T-helper 2 cell treated with Interferon-gamma antibody and Interleukin-4, amounts not matched to agents 100 ng/mL and 5 ng/mL, for 36 hours (primary cell): ENCODE results near the gene CNST. TPM values are rescaled to one million over a fixed set of nuclear protein-coding genes. Genes with fewer than 3 reads are reported as not detected.

Experiments used
- intact Hi-C: fragments of 100-400 bp; cut with micrococcal nuclease; formaldehyde crosslinking; loops from one replicate; pipeline ENCODE4 v1.15.1; 2023
- total RNA-seq: library from RNA; stranded (reverse); gene quantifications from 2 replicates; pipeline ENCODE4 v1.2.3, GENCODE V29; 2022

CNST gene, protein sequence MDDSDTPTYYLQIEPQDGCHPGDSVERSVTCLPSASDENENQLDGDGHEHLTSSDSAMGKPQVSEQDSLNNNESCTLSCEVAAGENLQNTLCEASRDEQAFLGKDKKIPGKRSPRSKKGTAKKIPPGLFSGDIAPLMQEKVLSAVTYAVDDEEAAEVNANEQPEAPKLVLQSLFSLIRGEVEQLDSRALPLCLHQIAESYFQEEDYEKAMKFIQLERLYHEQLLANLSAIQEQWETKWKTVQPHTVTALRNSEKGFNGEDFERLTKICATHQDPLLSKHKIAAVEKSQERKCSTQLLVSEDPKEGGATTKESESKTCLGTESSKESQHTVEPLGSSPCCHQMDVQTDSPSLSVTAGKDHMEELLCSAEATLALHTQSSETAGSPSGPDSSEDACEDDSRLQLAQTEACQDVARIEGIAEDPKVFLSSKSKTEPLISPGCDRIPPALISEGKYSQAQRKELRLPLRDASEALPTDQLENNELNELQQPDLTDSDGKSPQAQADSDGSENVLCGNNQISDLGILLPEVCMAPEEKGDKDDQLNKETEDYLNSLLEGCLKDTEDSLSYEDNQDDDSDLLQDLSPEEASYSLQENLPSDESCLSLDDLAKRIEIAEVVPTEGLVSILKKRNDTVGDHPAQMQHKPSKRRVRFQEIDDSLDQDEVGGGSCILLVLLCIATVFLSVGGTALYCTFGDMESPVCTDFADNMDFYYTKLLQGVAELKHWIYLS
- total RNA-seq = 27.2 and 28.7 TPM in 2 replicates

DNA sequence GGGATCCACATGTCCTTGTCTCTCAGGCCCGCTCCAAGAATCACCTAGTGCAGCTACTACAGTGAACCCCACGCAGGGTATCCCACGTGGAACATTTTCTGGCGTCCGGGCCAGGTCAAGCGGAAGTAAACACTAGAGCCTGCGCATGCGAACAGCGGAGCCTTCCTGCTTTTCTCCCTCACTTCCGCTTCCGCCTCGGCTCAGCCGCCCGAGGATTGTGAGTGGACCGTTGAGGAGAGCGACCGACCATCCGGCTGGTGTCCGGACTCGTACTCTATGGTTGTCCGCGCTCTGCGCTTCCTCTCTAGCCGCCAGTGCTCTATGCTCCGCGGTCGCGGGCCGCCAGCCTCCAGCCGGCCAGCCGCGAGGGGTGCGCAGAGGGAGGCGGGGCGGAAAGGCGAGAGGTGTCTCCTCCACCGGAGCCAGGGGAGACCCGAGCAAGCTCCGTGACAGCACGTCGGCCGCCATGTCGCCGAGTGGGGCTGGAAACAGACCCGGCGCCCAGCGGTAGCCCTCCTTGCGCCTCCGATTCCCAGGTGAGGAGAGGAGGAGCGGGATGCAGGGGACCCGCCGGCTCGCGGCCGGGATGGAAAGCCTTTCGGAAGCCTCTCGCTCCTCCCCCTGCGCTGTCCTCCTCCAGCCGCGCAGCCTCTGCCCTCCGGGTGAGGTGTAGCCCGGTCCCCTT lies at the start of gene CNST, which contains the start of gene TFB2M:
Gene CNST (plus strand): TSS at position 329 of the 685 bp plus-strand sequence. CDS start 25,107 bp downstream, outside the sequence.
Gene TFB2M (minus strand): TSS at position 134 of the 685 bp plus-strand sequence. CDS start 123 bp downstream, at position 11.
- intact Hi-C loops = loop anchor here (1.0 to 10.0 kb wide), 10 partner anchors 29 to 1729 kb away; partner anchors contain the start of genes COX20, HNRNPU, KIF26B and SCCPDH

DNA sequence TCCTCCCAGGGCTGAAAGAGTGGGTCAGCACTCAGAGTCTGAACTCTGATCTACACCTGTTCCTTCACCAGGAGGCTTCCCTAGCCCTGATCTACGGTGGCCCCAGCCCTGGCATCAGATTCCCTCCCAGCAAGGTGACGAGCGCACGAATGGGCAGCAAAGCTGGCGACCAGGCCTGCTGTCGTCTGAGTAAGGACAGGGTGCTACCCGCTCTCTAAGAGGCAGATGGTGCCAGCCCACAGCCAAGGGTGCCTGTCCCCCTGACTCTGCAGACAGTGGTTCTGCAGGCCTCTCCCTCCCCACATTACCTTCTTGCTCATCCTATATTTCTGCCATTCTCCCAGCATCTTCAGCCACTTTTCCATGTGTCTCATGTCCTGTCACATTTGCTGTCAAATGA lies 48.9 kb upstream of the CNST start:
- intact Hi-C loops = no loop called here

DNA sequence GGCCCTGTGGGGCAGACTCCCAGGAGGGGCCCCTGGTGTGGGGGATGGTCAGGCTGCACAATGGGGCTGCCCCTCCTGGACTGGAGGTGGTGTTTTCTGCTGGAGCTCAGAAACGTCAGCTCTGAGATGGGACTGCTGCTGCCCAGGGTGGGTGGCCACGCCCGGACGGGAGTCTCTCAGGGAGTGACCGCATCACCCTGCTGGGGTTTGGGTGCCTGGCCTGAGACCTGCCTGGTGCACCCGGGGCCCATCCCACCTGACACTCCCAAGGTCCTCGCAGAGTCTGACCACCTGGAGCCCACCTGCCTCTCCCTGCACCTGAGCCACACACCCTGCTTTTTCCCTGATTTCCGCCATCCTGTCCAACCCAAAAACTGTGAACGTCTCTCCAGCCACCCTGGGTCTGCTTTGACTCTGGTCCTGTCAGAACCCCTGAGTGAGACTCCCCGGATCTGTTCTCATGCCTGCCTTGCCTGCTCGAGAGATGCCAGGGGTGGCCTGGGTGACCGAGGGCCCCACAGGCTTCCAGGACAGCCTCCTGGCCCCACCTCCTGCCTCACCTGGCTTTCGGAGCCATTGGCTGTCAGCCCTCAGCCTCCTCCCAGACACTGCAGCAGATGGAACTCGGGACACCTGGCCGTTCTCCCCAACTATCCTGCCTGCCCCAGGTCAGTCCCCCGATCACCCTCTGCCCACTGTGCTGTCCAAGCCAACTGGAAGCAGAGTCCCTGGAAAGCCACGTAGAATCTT lies 47.6 kb upstream of the CNST start:
- intact Hi-C loops = no loop called here

DNA sequence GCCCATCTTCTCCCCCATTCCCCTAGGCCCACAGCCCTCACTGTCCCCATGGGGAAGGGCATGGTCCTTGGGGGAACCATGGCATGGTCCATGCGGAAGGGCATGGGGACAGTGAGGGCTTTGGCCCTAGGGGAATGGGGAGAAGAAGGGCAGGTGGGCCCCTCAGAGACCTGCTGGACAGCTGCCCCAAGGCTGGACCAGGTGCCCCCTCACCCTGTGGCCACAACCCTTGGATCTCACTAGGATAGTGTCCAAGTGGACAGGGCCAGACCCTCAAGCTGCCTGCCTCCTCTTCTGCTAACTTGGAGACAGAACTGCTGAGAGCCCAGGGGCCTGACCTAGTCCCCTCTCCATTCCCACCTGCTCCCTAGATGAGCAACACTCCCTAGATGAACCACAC lies 46.7 kb upstream of the CNST start:
- intact Hi-C loops = no loop called here

DNA sequence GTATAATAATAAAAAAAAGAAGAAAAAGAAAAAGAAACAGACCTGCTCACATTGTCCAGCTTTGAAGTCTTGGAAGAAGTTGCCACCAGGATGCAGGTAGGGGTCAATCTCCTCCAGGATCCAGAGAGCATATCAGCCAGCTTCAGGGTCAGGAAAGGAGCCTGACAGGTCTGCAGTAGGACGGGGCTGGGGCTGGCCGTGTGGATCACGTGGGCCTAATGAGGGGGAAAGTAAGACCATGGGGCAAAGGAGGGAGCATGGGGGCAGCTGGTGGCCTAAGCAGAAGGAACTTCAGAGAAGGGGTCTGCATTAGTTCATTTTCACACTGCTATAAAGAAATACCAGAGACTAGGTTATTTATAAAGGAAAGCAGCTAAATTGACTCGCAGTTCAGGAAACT lies 39.9 kb upstream of the CNST start:
- intact Hi-C loops = no loop called here

DNA sequence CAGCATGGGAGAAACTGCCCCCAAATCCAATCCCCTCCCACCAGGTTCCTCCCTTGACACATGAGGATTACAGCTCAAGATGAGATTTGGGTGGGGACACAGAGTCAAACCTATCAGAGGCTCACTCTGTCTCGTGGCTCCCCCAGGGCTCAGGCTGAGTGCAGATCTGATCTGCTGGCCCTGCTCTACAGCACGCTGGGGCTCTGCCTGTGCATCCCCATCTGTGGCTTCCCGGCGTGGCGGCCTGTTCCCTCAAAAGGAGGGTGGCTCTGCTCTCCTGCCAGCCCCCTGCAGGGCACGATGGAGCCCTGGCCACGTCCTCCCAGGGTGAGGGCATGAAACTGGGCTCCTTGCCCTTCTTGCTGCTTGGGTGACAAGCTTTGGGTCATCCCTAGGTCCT lies 39.3 kb upstream of the CNST start:
- intact Hi-C loops = no loop called here

DNA sequence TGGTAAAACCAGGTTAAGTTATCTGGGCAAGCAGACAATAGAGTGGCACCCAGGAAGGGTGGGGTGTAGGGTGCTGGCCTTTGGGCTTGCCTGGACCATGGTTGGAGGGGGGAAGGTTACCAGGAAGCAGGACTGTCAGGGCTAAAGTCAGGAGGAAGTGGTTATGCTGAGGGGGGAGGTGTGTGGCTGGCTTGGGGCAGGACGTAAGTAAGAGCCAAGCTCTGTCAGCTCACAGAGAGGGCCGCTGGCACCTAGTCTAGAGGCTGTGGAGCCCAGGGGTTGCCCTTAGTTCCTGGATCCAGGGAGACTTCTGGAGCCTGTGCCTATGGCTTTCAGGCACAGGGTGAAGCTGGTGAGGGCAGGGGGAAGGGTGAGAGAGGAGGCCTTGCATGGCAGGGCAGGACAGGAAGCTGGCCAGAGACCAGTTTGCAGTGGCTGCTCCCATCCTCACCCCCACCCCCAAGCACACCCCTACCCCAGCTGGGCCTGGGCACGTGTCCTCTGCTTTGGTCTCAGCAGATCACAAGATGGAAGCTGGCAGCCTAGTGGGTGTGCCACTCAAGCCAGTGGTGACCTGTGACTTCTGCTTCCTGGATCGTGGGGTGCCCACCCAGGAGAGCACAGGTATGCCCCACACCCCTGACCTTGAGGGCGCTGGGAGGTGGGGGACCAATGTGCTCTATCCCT lies 38.7 kb upstream of the CNST start:
- intact Hi-C loops = no loop called here

DNA sequence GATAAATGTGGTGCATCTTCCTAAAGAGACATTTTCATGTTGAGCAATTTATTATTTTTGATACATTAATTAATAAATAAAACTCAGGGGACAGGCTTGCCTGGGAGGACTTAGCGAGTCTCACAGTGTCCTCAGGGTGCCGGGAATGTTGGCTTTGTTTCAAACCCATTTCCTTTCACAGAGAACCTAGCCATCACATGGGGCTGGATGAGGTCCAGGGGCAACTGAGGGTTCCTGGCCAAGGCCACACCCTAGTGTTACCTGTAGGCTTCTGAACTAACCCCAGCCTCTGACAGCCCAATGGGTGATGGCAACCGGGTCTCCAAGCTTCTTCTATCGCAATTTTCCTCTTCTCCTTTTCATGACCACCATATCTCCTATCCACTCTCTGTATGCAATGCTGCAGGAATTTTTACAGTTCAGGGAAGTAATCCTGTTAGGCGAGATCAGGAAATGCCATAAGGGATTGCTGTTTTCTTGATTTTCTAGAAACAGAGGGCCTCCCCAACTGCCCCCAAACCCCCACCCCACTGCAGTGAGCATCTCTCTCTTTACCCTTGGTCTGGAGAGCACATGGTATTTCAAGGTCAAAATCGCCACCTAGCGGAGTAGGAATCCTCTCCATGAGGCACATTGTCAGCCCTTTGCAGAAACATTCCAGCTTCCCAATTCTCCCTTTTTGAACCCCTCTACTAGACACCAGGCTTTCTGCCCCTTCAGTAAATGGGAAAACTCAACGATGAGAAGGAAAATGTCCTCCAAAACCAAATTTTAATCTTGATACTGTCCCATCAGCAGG lies 37.1 kb upstream of the CNST start:
- intact Hi-C loops = no loop called here

DNA sequence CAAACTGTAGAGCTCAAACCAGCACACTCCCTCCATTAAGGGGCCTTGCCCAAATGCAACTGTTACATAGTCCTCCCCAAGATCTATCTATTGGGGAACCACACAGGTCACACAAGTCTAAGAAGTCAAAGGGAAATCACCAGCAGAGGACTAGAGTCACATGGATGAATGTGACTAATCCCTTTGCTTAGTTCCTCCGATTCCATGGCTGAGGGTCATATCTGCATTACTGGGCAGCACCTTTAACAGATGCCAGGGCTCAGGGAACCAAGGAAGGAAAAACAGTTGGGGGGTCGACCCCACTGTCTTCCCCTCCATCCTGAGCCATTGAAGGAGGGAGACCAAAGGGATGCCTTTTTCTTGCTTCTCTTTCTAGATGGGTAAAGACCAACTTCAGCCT lies 35.8 kb upstream of the CNST start:
- intact Hi-C loops = no loop called here

DNA sequence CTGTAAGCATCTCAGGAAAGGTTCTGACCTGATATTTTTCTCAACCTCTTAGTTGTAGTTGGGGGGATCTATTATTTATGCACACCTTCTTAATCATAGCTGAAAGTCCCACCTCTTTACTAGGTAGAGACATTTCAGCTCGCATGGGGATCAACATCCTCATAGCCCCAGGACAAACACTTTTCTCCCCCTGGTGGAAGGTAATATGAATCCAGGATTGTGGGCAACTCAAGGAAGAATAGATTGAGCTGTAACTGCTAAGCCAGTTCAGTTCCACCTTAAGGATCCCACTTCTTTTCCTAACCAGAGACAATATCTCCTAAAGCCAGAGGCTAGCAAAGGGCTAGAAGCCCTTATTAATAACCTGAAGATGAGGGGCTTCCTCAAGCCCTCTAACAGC lies 33.7 kb upstream of the CNST start:
- intact Hi-C loops = no loop called here

DNA sequence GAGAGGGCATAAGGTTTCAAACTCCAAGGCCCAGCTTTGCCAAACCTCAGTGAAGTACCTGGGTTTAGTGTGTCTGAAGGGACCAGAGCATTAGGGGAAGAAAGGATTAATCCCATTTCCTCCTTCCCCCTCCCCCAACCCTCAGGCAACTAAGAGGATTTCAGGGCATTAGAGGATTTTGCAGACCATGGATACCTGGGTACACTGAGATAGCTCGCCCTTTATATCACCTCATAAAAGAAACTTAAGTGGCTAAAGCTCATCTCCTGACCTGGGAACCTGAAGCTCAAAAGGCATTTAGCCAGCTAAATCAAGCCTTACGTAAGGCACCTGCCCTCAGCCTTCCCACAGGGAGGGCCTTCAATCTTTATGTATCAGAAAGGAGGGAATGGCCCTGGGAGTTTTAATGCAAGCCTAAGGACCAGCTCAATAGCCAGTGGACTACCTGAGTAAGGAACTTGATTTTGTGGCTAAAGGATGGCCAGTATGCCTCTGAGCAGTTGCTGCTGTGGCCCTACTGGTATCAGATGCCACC lies 32.8 kb upstream of the CNST start:
- intact Hi-C loops = no loop called here

DNA sequence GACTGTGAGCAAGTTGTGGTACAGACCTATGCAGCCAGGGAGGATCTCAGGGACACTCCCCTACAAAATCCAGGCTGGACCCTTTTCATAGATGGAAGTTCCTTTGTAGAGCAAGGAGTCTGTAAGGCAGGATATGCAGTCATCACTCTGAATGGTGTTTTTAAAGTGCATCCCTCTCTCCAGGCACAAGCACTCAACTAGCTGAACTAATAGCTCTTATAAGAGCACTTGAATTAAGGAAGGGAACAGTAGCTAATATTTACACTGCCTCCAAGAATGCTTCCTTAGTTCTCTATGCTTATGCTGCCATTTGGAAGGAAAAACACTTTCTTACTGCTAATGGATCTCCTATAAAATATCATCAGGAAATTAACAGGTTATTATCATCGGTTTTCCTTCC lies 32.1 kb upstream of the CNST start:
- intact Hi-C loops = no loop called here

DNA sequence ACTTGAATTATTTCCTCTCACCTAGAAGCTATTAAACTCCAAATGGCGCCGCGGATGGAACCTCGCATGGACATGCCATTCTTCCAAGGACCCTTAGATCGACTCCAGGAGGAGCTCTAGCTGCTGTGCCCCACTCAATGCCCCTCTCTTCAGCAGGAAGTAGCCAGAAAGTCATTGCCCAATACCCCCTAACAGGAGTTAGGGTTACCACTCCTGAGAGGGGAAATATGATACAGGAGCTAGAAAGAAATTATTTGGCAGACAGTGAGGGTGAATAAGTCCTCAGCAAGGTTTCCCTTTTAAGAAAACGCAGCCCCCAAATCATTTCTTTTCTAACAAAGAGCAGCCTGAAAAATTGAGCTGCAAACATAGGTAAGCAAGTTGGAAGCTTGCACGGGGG lies 28.8 kb upstream of the CNST start:
- intact Hi-C loops = no loop called here

DNA sequence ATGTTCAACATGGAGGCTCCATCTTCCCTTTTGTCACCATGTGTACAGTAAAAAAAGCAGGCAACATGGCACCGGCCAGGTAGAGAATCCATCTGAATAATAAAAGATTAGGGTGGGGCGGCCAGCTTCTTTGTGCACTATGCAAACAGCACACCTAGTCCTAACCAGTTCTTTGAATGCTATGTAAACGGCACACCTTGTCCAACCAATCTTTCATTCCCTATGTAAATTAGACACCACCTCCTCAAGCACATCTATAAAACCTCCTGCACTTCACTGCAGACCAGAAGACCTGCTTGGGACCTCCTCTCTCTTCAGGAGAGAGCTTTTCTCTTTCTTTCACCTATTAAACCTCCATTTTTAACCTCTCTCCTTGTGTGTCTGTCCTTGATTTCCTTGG lies 28.4 kb upstream of the CNST start:
- intact Hi-C loops = no loop called here

DNA sequence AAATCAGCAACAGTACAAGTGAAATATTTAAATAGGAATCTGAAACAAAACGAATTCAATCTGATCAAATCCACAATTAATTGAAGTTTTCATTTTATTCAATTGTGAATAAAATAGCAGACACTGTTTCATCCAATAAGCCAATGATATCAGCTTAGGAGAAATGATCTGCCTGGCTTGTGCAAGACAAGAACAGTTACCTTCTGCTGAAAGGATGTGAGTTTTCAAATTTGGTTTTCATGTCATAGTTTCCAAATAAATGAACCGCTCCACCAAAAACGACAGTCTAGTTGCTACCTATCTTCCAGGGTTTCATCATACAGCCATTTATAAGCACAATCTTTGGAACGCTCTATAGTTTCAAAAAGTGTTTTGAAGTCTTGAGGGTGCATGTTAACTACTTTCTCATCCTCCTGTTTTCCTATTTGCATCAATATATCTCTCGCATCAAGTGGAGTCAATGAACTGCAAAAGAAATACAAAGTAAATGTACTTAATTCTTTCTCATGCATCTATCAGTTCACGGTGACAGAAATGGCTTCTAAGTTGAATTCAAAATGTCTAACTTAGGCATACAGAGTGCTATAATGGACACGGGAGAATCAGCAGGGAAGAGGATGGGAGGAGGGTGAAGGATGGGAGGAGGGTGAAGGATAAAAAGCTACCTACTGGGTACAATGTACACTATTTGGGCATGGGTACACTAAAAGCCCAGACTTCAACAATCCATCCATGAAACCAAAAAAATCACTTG lies 25.3 kb upstream of the CNST start:
- intact Hi-C loops = no loop called here

DNA sequence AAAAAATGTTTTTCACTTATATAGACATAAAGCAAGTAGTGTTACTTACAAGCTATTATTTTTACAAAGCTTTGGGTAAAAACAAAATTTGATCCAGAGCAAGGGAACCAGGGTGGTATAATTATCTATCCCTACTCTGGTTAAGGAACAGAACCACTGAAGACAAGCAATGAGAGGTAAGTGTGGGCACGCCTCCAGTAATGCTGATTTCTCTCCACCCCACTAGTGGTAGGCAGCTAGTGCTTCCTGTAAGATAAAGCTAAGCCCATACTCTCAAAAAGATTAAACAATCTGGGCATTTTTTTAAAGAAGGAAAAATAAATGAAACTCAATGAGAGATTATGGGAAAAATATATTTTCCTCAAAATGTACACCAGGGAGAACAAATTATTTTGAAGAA lies 22.3 kb upstream of the CNST start:
- intact Hi-C loops = no loop called here

DNA sequence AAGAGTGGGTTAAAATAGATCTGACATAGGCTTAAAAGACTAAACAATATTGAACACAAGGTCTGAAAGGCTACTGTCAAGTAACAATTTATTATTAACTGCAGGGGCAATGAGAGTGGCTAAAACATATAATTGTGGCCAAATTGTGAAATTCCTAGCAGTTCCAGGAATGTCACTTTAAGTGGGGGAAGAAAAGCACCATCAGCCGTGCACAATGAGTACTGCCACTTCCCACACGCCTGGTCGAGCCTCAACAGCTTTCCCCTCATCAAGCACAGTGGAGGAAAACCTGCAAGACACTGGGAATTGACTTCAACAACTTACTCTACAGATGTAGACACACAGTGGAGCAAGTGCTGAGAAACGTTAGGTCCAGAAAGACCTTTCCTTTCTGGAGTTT lies 16.6 kb upstream of the CNST start:
- intact Hi-C loops = no loop called here

DNA sequence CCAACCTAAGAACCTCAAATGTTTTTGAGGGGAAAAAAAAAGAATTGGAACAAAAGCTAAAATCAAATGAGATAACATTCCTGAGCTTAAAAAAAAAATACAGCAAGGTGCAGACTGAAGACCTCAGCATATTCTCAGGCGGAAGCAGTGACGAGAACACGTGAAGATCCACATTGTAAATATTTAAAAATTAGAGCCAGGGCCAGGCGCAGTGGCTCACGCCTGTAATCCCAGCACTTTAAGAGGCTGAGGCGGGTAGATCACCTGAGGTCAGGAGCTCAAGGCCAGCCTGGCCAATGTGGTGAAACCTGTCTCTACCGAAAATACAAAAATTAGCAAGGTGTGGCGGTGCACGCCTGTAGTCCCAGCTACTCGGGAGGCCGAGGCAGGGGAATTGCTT lies 15.9 kb upstream of the CNST start:
- intact Hi-C loops = no loop called here

DNA sequence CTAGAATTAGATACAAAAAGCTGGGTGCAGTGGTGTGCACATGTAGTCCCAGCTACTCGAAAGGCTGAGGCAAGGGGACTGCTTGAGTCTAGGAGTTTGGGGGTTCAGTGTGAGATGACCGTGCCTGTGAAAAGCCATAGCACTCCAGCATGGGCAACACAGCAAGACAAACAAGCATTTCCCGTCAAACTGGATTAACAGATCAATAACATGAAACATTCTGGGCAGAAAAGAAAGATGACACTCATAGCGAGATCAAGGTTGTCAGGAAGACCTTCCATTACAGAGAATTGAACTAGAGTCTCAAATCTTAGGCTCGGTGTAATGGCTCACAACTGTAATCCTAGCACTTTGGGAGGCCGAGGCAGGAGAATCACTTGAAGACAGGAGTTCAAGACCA lies 14.1 kb upstream of the CNST start:
- intact Hi-C loops = no loop called here
